Neural cell (in vitro differentiated cells): Measurements from ENCODE around the gene CAST. TPM values are rescaled to one million over a fixed set of nuclear protein-coding genes. Genes with fewer than 3 reads are reported as not detected.

Experiments used
- H2AFZ ChIP-seq: fragments of 200-600, 300-800 bp; sonication (generic), shearing (Covaris generic); 2 replicates; pipeline ENCODE4 v1.6.0; 2014; ENCODE audit warnings: low read depth, mild to moderate bottlenecking, antibody characterized with exemption, low read length, moderate library complexity
- H3F3A ChIP-seq: fragments of 200-600 bp; shearing (Covaris generic); 2 replicates; pipeline ENCODE4 v1.6.1; 2016; ENCODE audit warnings: mild to moderate bottlenecking, moderate library complexity, mixed read lengths, antibody characterized with exemption, low read length; ENCODE audit not compliant: insufficient read depth, poor library complexity, severe bottlenecking
- H3K27ac ChIP-seq: fragments of 200-600, 300-800 bp; sonication (generic), shearing (Covaris generic); 2 replicates; pipeline ENCODE4 v1.5.1; 2014; ENCODE audit warnings: mild to moderate bottlenecking, low read length, moderate library complexity
- H3K27me3 ChIP-seq: fragments of 300-800, 200-600 bp; sonication (generic), shearing (Covaris generic); 2 replicates; pipeline ENCODE4 v1.6.0; 2014; ENCODE audit warnings: mild to moderate bottlenecking, low read depth, low read length, moderate library complexity; ENCODE audit not compliant: insufficient read depth
- H3K36me3 ChIP-seq: fragments of 300-800, 200-600 bp; sonication (generic), shearing (Covaris generic); 2 replicates; pipeline ENCODE4 v1.5.1; 2014; ENCODE audit warnings: mild to moderate bottlenecking, antibody characterized with exemption, low read length, moderate library complexity; ENCODE audit not compliant: insufficient read depth
- H3K4me2 ChIP-seq: fragments of 300-800, 200-600 bp; sonication (generic), shearing (Covaris generic); 2 replicates; pipeline ENCODE4 v1.6.0; 2014; ENCODE audit warnings: mild to moderate bottlenecking, low read length
- H3K4me3 ChIP-seq: fragments of 300-800, 200-600 bp; sonication (generic), shearing (Covaris generic); 2 replicates; pipeline ENCODE4 v1.5.1; 2014; ENCODE audit warnings: mild to moderate bottlenecking, low read length, moderate library complexity
- H3K79me2 ChIP-seq: fragments of 200-600 bp; shearing (Covaris generic); replicated peaks from 2 replicates; pipeline ENCODE4 v1.6.0; 2014; ENCODE audit warnings: mild to moderate bottlenecking, low read length, moderate library complexity; ENCODE audit not compliant: insufficient read depth
- H3K9ac ChIP-seq: fragments of 300-800, 200-600 bp; sonication (generic), shearing (Covaris generic); 2 replicates; pipeline ENCODE4 v1.6.1; 2016; ENCODE audit warnings: mild to moderate bottlenecking, low read length, mixed read lengths
- H3K9me2 ChIP-seq: fragments of 200-600 bp; shearing (Covaris generic); 2 replicates; pipeline ENCODE4 v1.6.1; 2016; ENCODE audit warnings: mild to moderate bottlenecking, low read length, mixed read lengths; ENCODE audit not compliant: insufficient read depth
- H3K9me3 ChIP-seq: fragments of 200-600, 300-800 bp; sonication (generic), shearing (Covaris generic); 2 replicates; pipeline ENCODE4 v1.6.1; 2016; ENCODE audit warnings: mild to moderate bottlenecking, mixed run types, low read length, moderate library complexity, mixed read lengths
- H4K20me1 ChIP-seq: fragments of 200-600 bp; shearing (Covaris generic); 2 replicates; pipeline ENCODE4 v1.6.1; 2016; ENCODE audit warnings: mild to moderate bottlenecking, mixed run types; ENCODE audit not compliant: insufficient read depth
- EP300 ChIP-seq: fragments of 450-650 bp; conservative IDR thresholded peaks from 2 replicates; pipeline ENCODE4 v1.6.1; 2014; ENCODE audit warnings: antibody characterized with exemption, mild to moderate bottlenecking, moderate library complexity; ENCODE audit not compliant: poor library complexity, severe bottlenecking
- EZH2 ChIP-seq: fragments of 200-600, 300-800 bp; shearing (Covaris generic), sonication (generic); IDR thresholded peaks from 2 replicates; pipeline ENCODE4 v1.6.1; 2014; ENCODE audit warnings: antibody characterized with exemption, low read length, borderline replicate concordance, mild to moderate bottlenecking; ENCODE audit not compliant: insufficient read depth, poor library complexity, severe bottlenecking
- MXI1 ChIP-seq: fragments of 450-650 bp; conservative IDR thresholded peaks from 2 replicates; pipeline ENCODE4 v1.6.1; 2014; ENCODE audit warnings: antibody characterized with exemption, mild to moderate bottlenecking; ENCODE audit not compliant: poor library complexity, severe bottlenecking
- POLR2AphosphoS5 ChIP-seq: IDR thresholded peaks from 2 replicates; pipeline ENCODE4 v1.6.1; 2012
- RAD21 ChIP-seq: fragments of 450-650 bp; conservative IDR thresholded peaks from 2 replicates; pipeline ENCODE4 v1.6.1; 2014; ENCODE audit warnings: antibody characterized with exemption, mild to moderate bottlenecking, moderate library complexity
- SMC3 ChIP-seq: fragments of 450-650 bp; conservative IDR thresholded peaks from 2 replicates; pipeline ENCODE4 v1.6.1; 2014; ENCODE audit warnings: antibody characterized with exemption, mild to moderate bottlenecking, moderate library complexity; ENCODE audit not compliant: poor library complexity
- TAF1 ChIP-seq: IDR thresholded peaks from 2 replicates; pipeline ENCODE4 v1.6.1; 2012; ENCODE audit warnings: low read depth
- polyA plus RNA-seq: library from polyadenylated mRNA; depleted of rRNA; stranded (reverse); fragments of >200 nt; gene quantifications from 2 replicates; pipeline ENCODE4 v1.2.3, GENCODE V29; 2014
- TF ChIP-seq, protein P1 (sequence below): fragments of 450-650 bp; IDR thresholded peaks from 2 replicates; pipeline ENCODE4 v1.5.1; 2014; ENCODE audit warnings: antibody characterized with exemption, mild to moderate bottlenecking, moderate library complexity; ENCODE audit not compliant: poor library complexity, severe bottlenecking
- TF ChIP-seq, protein P2 (sequence below): IDR thresholded peaks from 2 replicates; pipeline ENCODE4 v1.6.1; 2012; ENCODE audit warnings: borderline replicate concordance

Gene CAST
- polyA plus RNA-seq, 1 donor from 2014 or later: 8.4 TPM

DNA sequence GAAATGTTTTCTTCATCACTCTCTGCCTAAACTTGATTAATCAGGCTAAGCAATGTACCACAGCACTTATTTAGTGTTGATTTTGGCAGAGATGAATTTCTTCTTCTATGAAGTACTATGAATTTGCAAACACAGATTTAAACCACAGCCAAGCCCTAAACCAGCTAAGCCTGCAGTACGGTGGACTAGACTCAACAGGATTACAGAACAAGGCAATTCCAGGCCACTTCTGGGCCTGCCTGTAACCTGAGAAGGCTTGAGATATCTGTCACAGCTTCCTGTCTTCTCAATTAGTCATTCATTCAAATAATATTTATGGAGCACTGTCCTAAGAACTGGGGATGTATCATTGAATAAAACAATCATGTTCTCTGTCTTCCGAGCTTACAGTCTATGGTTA lies 32.4 kb upstream of the CAST start:
- Histone ChIP-seq H3K27ac (no peak overlapping the region), H2AFZ (no peak overlapping the region), H3K4me3 (no peak overlapping the region), H3K9me2 (no peaks in the 10 kb centered on the region), H3K9me3 (no peaks in the 10 kb centered on the region), H3K9ac (no peak overlapping the region), H3K36me3 (no peaks in the 10 kb centered on the region), H3K79me2 (no peaks in the 10 kb centered on the region), H3K27me3 (no peaks in the 10 kb centered on the region), H3K4me2 (no peak overlapping the region), H4K20me1 (no peaks in the 10 kb centered on the region), H3F3A (no peaks in the 10 kb centered on the region)
- TF ChIP-seq RAD21 (no peak), TAF1 (no peak), SMC3 (no peak), MXI1 (no peak)

DNA sequence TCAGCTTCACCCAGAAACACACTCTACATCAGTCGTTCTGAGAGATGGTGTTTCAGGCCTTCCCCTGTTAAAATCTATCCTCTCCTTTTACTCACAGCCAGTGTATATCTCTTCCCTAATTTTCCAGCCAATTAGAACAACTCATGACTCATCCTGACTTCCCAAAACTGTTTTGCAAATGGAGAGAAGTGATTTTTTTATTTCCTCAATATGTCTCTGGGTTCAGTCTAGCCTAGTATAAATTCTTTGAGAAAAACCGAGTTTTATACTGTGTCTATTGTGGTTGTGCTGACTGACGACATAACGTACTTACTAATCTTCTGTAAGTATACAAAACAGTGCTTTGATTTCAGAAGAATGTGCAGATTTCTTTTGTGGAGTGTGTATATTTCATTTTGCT lies 28.4 kb upstream of the CAST start:
- H3K27ac ChIP-seq: no peak overlapping the region
- no peaks in the 10 kb centered on the region for H3K9me3 ChIP-seq
- H3F3A ChIP-seq: no peaks in the 10 kb centered on the region
- no peak overlapping the region for H2AFZ ChIP-seq
- no peaks in the 10 kb centered on the region for H3K9me2 ChIP-seq
- H3K36me3 ChIP-seq: no peaks in the 10 kb centered on the region
- TF ChIP-seq SMC3 (no peak), MXI1 (no peak), TAF1 (no peak), RAD21 (no peak), EZH2 (no peak), POLR2AphosphoS5 (no peak), EP300 (no peak)
- TF ChIP-seq, protein P1, sequence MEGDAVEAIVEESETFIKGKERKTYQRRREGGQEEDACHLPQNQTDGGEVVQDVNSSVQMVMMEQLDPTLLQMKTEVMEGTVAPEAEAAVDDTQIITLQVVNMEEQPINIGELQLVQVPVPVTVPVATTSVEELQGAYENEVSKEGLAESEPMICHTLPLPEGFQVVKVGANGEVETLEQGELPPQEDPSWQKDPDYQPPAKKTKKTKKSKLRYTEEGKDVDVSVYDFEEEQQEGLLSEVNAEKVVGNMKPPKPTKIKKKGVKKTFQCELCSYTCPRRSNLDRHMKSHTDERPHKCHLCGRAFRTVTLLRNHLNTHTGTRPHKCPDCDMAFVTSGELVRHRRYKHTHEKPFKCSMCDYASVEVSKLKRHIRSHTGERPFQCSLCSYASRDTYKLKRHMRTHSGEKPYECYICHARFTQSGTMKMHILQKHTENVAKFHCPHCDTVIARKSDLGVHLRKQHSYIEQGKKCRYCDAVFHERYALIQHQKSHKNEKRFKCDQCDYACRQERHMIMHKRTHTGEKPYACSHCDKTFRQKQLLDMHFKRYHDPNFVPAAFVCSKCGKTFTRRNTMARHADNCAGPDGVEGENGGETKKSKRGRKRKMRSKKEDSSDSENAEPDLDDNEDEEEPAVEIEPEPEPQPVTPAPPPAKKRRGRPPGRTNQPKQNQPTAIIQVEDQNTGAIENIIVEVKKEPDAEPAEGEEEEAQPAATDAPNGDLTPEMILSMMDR: no peak
- TF ChIP-seq, protein P2, sequence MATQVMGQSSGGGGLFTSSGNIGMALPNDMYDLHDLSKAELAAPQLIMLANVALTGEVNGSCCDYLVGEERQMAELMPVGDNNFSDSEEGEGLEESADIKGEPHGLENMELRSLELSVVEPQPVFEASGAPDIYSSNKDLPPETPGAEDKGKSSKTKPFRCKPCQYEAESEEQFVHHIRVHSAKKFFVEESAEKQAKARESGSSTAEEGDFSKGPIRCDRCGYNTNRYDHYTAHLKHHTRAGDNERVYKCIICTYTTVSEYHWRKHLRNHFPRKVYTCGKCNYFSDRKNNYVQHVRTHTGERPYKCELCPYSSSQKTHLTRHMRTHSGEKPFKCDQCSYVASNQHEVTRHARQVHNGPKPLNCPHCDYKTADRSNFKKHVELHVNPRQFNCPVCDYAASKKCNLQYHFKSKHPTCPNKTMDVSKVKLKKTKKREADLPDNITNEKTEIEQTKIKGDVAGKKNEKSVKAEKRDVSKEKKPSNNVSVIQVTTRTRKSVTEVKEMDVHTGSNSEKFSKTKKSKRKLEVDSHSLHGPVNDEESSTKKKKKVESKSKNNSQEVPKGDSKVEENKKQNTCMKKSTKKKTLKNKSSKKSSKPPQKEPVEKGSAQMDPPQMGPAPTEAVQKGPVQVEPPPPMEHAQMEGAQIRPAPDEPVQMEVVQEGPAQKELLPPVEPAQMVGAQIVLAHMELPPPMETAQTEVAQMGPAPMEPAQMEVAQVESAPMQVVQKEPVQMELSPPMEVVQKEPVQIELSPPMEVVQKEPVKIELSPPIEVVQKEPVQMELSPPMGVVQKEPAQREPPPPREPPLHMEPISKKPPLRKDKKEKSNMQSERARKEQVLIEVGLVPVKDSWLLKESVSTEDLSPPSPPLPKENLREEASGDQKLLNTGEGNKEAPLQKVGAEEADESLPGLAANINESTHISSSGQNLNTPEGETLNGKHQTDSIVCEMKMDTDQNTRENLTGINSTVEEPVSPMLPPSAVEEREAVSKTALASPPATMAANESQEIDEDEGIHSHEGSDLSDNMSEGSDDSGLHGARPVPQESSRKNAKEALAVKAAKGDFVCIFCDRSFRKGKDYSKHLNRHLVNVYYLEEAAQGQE: no peak
- H3K4me2 ChIP-seq: no peak overlapping the region
- H3K9ac ChIP-seq: no peak overlapping the region
- H3K4me3 ChIP-seq: no peak overlapping the region
- H3K27me3 ChIP-seq: no peaks in the 10 kb centered on the region
- H3K79me2 ChIP-seq: no peaks in the 10 kb centered on the region
- no peaks in the 10 kb centered on the region for H4K20me1 ChIP-seq

DNA sequence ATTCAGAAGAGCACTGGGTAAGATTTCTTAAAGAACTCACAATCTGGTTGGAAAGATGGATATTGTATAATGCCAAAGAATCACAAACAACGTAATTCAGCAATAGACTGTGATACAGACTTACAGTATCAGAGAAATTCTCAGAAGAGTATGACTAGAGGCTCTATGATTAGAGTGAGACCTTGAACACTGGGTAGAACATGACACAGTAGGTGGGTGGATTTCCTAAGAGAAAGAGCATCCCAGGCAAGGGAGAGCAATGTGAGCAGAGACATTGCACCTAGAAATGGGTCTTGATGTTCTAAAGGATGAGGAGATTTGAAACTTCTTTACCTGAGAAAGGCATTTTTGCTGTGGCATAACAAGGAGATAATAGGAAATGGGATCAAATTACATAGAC lies 27.3 kb upstream of the CAST start:
- H3K36me3 ChIP-seq: no peaks in the 10 kb centered on the region
- H4K20me1 ChIP-seq: no peaks in the 10 kb centered on the region
- no peaks in the 10 kb centered on the region for H3K79me2 ChIP-seq
- no peaks in the 10 kb centered on the region for H3K9me3 ChIP-seq
- H3K27me3 ChIP-seq: no peaks in the 10 kb centered on the region
- TF ChIP-seq, protein P2: no peak
- TF ChIP-seq, protein P1: no peak
- no peak for TF ChIP-seq TAF1
- TF ChIP-seq POLR2AphosphoS5: no peak
- TF ChIP-seq EP300: no peak
- TF ChIP-seq MXI1: no peak
- no peak for TF ChIP-seq RAD21
- no peak for TF ChIP-seq SMC3
- no peak for TF ChIP-seq EZH2
- H2AFZ ChIP-seq: no peak overlapping the region
- no peak overlapping the region for H3K9ac ChIP-seq
- H3K9me2 ChIP-seq: no peaks in the 10 kb centered on the region
- H3K27ac ChIP-seq: no peak overlapping the region
- H3F3A ChIP-seq: no peaks in the 10 kb centered on the region
- no peak overlapping the region for H3K4me3 ChIP-seq
- H3K4me2 ChIP-seq: no peak overlapping the region
